Spleen (tissue), 11 donors: Measurements from ENCODE around the gene EXD3. TPM values are rescaled to one million over a fixed set of nuclear protein-coding genes. Genes with fewer than 3 reads are reported as not detected.
A peak's percentile ranks its signal among the peaks of the same experiment; 100 is the strongest.

Experiments
- DNase-seq: peaks from one replicate; pipeline ENCODE4 v3.0.0-alpha.2; 2020
- H3K27ac ChIP-seq, 8 donors: fragments of 200-600 bp; sonication (generic) in 7 of 8; 1 replicate in 4 of 8; 2 replicates in 4 of 8; pipeline versions ENCODE4 v1.5.0 to v1.8.0; 2016 to 2021; ENCODE audit warnings: inconsistent platforms in 4 of 8, mild to moderate bottlenecking in 4 of 8, moderate library complexity in 1 of 8
- H3K27me3 ChIP-seq, 7 donors: fragments of 200-600 bp; sonication (generic) in 6 of 7; replicated peaks in 1 of 7; 1 replicate in 4 of 7; 2 replicates in 3 of 7; pipeline versions ENCODE4 v1.5.0 to v1.8.0; 2016 to 2021; ENCODE audit warnings: inconsistent platforms in 3 of 7, mild to moderate bottlenecking in 1 of 7
- H3K36me3 ChIP-seq, 6 donors: fragments of 200-600 bp; sonication (generic) in 5 of 6; 1 replicate in 4 of 6; 2 replicates in 2 of 6; pipeline versions ENCODE4 v1.5.0 to v1.8.0; 2016 to 2021; ENCODE audit warnings: inconsistent platforms in 2 of 6
- H3K4me1 ChIP-seq, 6 donors: fragments of 200-600 bp; sonication (generic) in 5 of 6; 1 replicate in 3 of 6; 2 replicates in 3 of 6; pipeline versions ENCODE4 v1.5.0 to v1.8.0; 2016 to 2021; ENCODE audit warnings: inconsistent platforms in 3 of 6
- H3K4me3 ChIP-seq, 8 donors: fragments of 200-600 bp; sonication (generic) in 7 of 8; 1 replicate in 4 of 8; 2 replicates in 4 of 8; pipeline versions ENCODE4 v1.5.0 to v1.8.0; 2016 to 2021; ENCODE audit warnings: inconsistent platforms in 4 of 8, mild to moderate bottlenecking in 4 of 8, moderate library complexity in 2 of 8
- H3K9me3 ChIP-seq, 8 donors: fragments of 200-600 bp; sonication (generic) in 7 of 8; 1 replicate in 4 of 8; 2 replicates in 4 of 8; pipeline versions ENCODE4 v1.5.0 to v1.8.0; 2016 to 2021; ENCODE audit warnings: inconsistent platforms in 4 of 8
- POLR2A ChIP-seq, 3 donors: fragments of 450-650 bp; IDR thresholded peaks; one replicate each; pipeline ENCODE4 v1.5.1; 2017; ENCODE audit warnings: antibody characterized with exemption in 3 of 3, mild to moderate bottlenecking in 1 of 3
- POLR2AphosphoS5 ChIP-seq, 3 donors: sonication (generic); formaldehyde crosslinking; IDR thresholded peaks; one replicate each; pipeline ENCODE4 v1.5.1; 2017; ENCODE audit warnings: antibody characterized with exemption in 3 of 3
- WGBS, 5 donors: extraction: QIAGEN DNeasy Blood & Tissue Kit in 3 of 5; methylation state at CpG; one replicate each; pipeline versions ENCODE4 v1.1.5 to v1.1.7; 2013 to 2018; 5-methylcytosine and 5-hydroxymethylcytosine counted together
- intact Hi-C: fragments of 100-400 bp; cut with DNase I; formaldehyde crosslinking; loops from one replicate; pipeline ENCODE4 v1.15.0; 2023; ENCODE audit warnings: low total_unique reads
- polyA plus RNA-seq, 3 donors: library from polyadenylated mRNA; stranded (reverse); fragments of 200-250 nt; gene quantifications; one replicate each; pipeline ENCODE4 v1.2.1, GENCODE V29; 2013
- total RNA-seq, 7 donors: library from RNA; depleted of rRNA in 3 of 7; stranded (reverse); fragments of >200 nt in 3 of 7; fragmentation: NEBNext Ultra II Directional in 4 of 7; extraction: Animal tissue kit (Norgen Biotek cat#: 25700) in 4 of 7; gene quantifications; one replicate each; pipeline versions ENCODE4 v1.1.0 to v1.2.1, GENCODE V29; 2016 to 2021
- TF ChIP-seq, protein P1 (sequence below), 11 experiments: fragments of 200-600 bp in 7 of 11; fragments of 450-650 bp in 4 of 11; sonication (generic) in 4 of 11; IDR thresholded peaks in 8 of 11; conservative IDR thresholded peaks in 3 of 11; 1 replicate in 7 of 11; 2 replicates in 4 of 11; pipeline versions ENCODE4 v1.4.0 to v1.8.0; 2016 to 2021; ENCODE audit warnings: antibody characterized with exemption in 11 of 11, inconsistent platforms in 4 of 11, mild to moderate bottlenecking in 1 of 11
- donor health status: healthy with polysubstance abuse.
- donor health status: DM: no; HTN: no; CAD: no; lungs with moderate emphysema.
- donor health status: DM: no; HTN: no; CAD: no.
- donor health status: Bipolar disorder and iron deficiency.
- donor health status: healthy.
- donor health status: DM: no; HTN: no; CAD: no.
- donor health status: DM: yes; HTN: yes; CAD: no.

EXD3 gene
- total and polyA plus RNA-seq, 10 donors, result 14.5 to 62.3 (median 36.3) TPM

DNA sequence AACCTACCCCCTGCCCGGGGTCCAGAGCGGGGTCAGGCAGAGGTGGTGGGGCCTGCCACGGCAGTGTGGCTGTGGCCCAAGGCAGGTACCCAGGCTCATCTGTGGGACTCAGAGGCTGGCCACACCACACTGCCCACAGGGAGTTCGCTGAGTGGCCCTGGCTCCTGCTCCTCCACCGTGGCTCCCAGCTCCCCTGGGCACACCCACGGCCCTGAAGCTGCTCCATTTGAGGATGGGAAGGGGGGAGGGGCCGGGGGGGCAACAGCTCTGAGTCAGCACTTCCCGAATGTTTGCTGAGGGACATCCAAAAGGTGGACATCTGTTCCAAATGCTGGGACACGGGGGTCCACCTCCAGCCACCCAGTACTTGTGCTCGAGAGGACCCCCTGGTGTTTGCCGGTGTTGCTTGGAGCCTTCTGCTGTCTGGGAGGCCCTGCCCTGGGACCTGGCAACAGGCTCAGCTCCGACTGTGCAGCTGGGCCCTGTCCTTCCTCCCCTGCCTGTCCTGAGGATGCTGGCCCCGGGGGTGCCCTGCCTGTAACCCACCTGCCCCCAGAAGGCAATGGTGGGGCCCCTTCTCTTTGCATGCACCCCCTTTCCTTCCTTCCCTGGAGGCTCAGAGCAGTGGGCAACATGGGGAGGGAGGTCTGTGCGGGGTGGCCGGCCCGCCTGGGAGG, 118.4 kb downstream of the EXD3 start:
- WGBS, 5 donors, result 33 to 58% (median 48%) methylated on average over 8 to 16 of the region's 16 CpGs
- Histone ChIP-seq H3K27ac (peak overlapping the region in 4 of 8 donors; percentile 67 to 77 (median 68)), H3K4me1 (peaks cover 33 to 81% (median 73%) of the 10 kb centered on the region in 6 donors), H3K27me3 (peaks cover 0 to 79% (median 11%) of the 10 kb centered on the region in 7 donors), H3K36me3 (no peaks in the 10 kb centered on the region), H3K4me3 (no peak overlapping the region), H3K9me3 (no peaks in the 10 kb centered on the region)
- intact Hi-C loops, result no loop called here
- peak; percentile 74 for DNase-seq
- TF ChIP-seq, protein P1, sequence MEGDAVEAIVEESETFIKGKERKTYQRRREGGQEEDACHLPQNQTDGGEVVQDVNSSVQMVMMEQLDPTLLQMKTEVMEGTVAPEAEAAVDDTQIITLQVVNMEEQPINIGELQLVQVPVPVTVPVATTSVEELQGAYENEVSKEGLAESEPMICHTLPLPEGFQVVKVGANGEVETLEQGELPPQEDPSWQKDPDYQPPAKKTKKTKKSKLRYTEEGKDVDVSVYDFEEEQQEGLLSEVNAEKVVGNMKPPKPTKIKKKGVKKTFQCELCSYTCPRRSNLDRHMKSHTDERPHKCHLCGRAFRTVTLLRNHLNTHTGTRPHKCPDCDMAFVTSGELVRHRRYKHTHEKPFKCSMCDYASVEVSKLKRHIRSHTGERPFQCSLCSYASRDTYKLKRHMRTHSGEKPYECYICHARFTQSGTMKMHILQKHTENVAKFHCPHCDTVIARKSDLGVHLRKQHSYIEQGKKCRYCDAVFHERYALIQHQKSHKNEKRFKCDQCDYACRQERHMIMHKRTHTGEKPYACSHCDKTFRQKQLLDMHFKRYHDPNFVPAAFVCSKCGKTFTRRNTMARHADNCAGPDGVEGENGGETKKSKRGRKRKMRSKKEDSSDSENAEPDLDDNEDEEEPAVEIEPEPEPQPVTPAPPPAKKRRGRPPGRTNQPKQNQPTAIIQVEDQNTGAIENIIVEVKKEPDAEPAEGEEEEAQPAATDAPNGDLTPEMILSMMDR (IDR thresholded peaks at IDR 0.05 in 8 of 11, conservative IDR thresholded peaks at IDR 0.05 in 3 of 11), result no peak
- TF ChIP-seq POLR2A (IDR thresholded peaks at IDR 0.05) (no peak), POLR2AphosphoS5 (IDR thresholded peaks at IDR 0.05) (no peak)

DNA sequence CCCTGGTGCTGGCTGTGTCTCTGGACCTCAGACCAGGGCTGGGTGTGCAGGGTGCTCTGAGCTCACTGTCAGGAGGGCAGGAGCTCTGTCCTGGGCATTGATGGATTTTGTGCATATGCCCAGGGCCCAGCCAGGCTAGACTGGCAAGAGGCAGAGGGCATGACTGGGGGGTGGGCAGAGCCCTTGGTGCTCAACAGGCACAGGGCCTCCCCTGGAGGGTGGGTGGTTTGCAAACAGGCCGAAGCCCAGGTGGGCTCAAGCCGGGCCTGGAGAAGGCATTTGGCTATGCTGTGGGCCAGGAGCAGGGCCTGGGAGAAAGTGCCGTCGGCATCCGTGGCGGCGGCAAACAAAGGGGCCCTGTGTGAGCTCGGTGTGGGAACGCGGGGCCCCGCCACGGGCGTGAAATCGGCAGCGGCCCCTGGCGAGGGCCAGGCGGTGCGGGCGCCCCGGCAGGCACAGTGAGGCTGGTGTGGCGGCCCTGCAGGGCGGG, 119.0 kb downstream of the EXD3 start:
- intact Hi-C loops, result no loop called here
- no peaks in the 10 kb centered on the region for H3K36me3 ChIP-seq
- H3K9me3 ChIP-seq, result no peaks in the 10 kb centered on the region
- no peak overlapping the region for H3K4me3 ChIP-seq
- TF ChIP-seq POLR2A (IDR thresholded peaks at IDR 0.05), result no peak
- TF ChIP-seq, protein P1 (IDR thresholded peaks at IDR 0.05 in 8 of 11, conservative IDR thresholded peaks at IDR 0.05 in 3 of 11), result no peak
- no peak for TF ChIP-seq POLR2AphosphoS5 (IDR thresholded peaks at IDR 0.05)
- H3K27me3 ChIP-seq, result peaks cover 0 to 84% (median 17%) of the 10 kb centered on the region in 7 donors
- 89 to 95% (median 94%) methylated on average over 8 to 22 of the region's 22 CpGs for WGBS, 5 donors
- peaks cover 33 to 87% (median 76%) of the 10 kb centered on the region in 6 donors for H3K4me1 ChIP-seq
- H3K27ac ChIP-seq, result peak overlapping the region in 2 of 8 donors; percentile 79 to 82
- DNase-seq, result no peak

DNA sequence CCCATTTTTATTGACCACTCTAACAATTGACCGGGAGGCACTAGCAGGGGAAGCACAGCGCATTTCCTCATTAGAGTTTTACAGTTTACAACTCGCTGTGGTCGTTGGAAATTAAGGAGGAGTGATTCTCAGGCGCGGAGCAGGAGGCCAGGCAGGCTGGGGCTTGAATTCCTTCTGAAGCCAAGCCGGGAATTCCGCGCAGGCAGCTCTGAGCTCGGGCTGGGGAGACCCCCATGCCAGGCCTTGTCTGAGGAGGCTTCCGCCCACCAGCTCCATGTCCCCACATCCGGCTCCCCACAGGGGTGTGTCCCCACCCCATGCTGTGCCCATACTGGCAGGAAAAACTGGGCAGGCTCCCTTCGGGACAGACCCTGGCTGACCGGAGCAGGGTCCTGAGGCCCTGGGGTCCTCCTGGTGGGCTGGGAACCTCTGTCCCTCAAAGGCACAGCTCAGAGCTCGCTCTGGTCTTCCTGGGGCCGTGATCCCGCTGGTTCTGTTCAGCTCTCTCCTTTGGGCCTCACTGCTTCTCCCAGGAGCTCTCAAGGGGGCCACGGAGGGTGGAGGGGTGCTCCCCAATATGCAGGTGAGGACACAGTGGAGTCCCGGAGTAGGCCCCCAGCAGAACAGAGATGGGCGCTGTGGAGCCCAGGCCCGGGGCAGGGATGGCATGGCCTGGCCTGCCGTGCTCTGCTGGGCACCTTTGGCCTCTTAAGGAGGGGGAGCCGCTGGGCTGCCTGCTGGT, 119.6 kb downstream of the EXD3 start:
- Histone ChIP-seq H3K9me3 (no peaks in the 10 kb centered on the region), H3K27ac (peak overlapping the region in 7 of 8 donors; percentile 67 to 82 (median 78)), H3K4me1 (peaks cover 33 to 93% (median 80%) of the 10 kb centered on the region in 6 donors), H3K27me3 (peaks cover 0 to 91% (median 21%) of the 10 kb centered on the region in 7 donors), H3K4me3 (peak overlapping the region in 4 of 8 donors; percentile 46 to 78 (median 52)), H3K36me3 (no peaks in the 10 kb centered on the region)
- DNase-seq, result no peak
- TF ChIP-seq POLR2AphosphoS5 (IDR thresholded peaks at IDR 0.05) (no peak), POLR2A (IDR thresholded peaks at IDR 0.05) (no peak)
- TF ChIP-seq, protein P1 (IDR thresholded peaks at IDR 0.05 in 8 of 11, conservative IDR thresholded peaks at IDR 0.05 in 3 of 11), result no peak
- 61 to 76% (median 68%) methylated on average over 18 to 23 of the region's 23 CpGs for WGBS, 5 donors
- intact Hi-C loops, result no loop called here
